SU-DHL-6 (cell line): ENCODE measurements around the gene ERVMER34-1.

Source experiments
- H2AFZ ChIP-seq: fragments of 200-600 bp; sonication (generic); 2 replicates; pipeline ENCODE4 v1.6.1; 2014; ENCODE audit warnings: low read depth, mild to moderate bottlenecking, moderate library complexity, mixed read lengths, antibody characterized with exemption, low read length; ENCODE audit not compliant: severe bottlenecking
- H3F3A ChIP-seq: fragments of 200-600 bp; shearing (Covaris generic); 2 replicates; pipeline ENCODE4 v1.6.0; 2016; ENCODE audit warnings: antibody characterized with exemption, mild to moderate bottlenecking; ENCODE audit not compliant: insufficient read depth
- H3K27ac ChIP-seq: fragments of 200-600 bp; sonication (generic); 2 replicates; pipeline ENCODE4 v1.5.1; 2016; ENCODE audit warnings: low read depth, mild to moderate bottlenecking, low read length, moderate library complexity, mixed read lengths
- H3K27me3 ChIP-seq: fragments of 200-600 bp; sonication (generic), shearing (Covaris generic); 2 replicates; pipeline ENCODE4 v1.6.0; 2014; ENCODE audit warnings: mild to moderate bottlenecking, low read length
- H3K36me3 ChIP-seq: fragments of 200-600 bp; sonication (generic); 2 replicates; pipeline ENCODE4 v1.6.1; 2014; ENCODE audit warnings: mild to moderate bottlenecking, low read length, mixed read lengths
- H3K4me2 ChIP-seq: fragments of 300-600, 200-600 bp; shearing (Covaris generic), sonication (generic); 2 replicates; pipeline ENCODE4 v1.6.0; 2014; ENCODE audit warnings: low read length, low read depth, mild to moderate bottlenecking; ENCODE audit not compliant: poor library complexity, severe bottlenecking
- H3K4me3 ChIP-seq: fragments of 200-600 bp; sonication (generic); 2 replicates; pipeline ENCODE4 v1.5.1; 2014; ENCODE audit warnings: antibody characterized with exemption, low read length, mild to moderate bottlenecking, mixed read lengths; ENCODE audit not compliant: insufficient read depth, poor library complexity, severe bottlenecking
- H3K79me2 ChIP-seq: fragments of 200-600 bp; sonication (generic); 2 replicates; pipeline ENCODE4 v1.6.1; 2014; ENCODE audit warnings: mild to moderate bottlenecking, low read length, moderate library complexity; ENCODE audit not compliant: insufficient read depth
- H3K9ac ChIP-seq: fragments of 200-600 bp; sonication (generic); 2 replicates; pipeline ENCODE4 v1.7.0; 2014; ENCODE audit warnings: mild to moderate bottlenecking, low read length
- H3K9me2 ChIP-seq: fragments of 200-600 bp; sonication (generic); replicated peaks from 2 replicates; pipeline ENCODE4 v1.6.1; 2014; ENCODE audit warnings: low read length; ENCODE audit not compliant: insufficient read depth
- H3K9me3 ChIP-seq: fragments of 200-600 bp; sonication (generic); 2 replicates; pipeline ENCODE4 v1.6.1; 2014; ENCODE audit warnings: low read length, mixed read lengths; ENCODE audit not compliant: insufficient read depth
- H4K20me1 ChIP-seq: fragments of 200-600 bp; sonication (generic); 2 replicates; pipeline ENCODE4 v1.6.1; 2014; ENCODE audit warnings: low read depth, mild to moderate bottlenecking, antibody characterized with exemption, low read length, moderate library complexity, mixed read lengths
- CTCF ChIP-seq: fragments of 200-600 bp; sonication (generic); IDR thresholded peaks from one replicate; pipeline ENCODE4 v1.5.1; 2017; ENCODE audit warnings: antibody characterized with exemption, mild to moderate bottlenecking, low read length, moderate library complexity; ENCODE audit not compliant: insufficient read depth, poor library complexity, severe bottlenecking
- EZH2phosphoT487 ChIP-seq: fragments of 200-600 bp; sonication (generic), shearing (Covaris generic); conservative IDR thresholded peaks from 2 replicates; pipeline ENCODE4 v1.6.1; 2018; ENCODE audit warnings: mild to moderate bottlenecking, antibody characterized with exemption, low read length, moderate library complexity, mixed read lengths

The ERVMER34-1 gene

GRCh38 chr4:52729586-52729985, 21.6 kb downstream of the ERVMER34-1 start:
- Histone ChIP-seq H3K9me3 (no peaks in the 10 kb centered on the region), H3K27me3 (no peaks in the 10 kb centered on the region), H2AFZ (no peak overlapping the region), H3K4me2 (no peak overlapping the region), H3K9me2 (no peaks in the 10 kb centered on the region), H3F3A (no peaks in the 10 kb centered on the region), H3K9ac (no peak overlapping the region), H3K27ac (no peak overlapping the region), H3K36me3 (no peaks in the 10 kb centered on the region), H3K79me2 (no peaks in the 10 kb centered on the region), H3K4me3 (no peak overlapping the region), H4K20me1 (no peaks in the 10 kb centered on the region)
- TF ChIP-seq EZH2phosphoT487 (no peak), CTCF (no peak)

- Histone ChIP-seq H3K36me3 (no peaks in the 10 kb centered on the region), H3K79me2 (no peaks in the 10 kb centered on the region), H3K9ac (no peak overlapping the region), H4K20me1 (no peaks in the 10 kb centered on the region), H3K9me3 (no peaks in the 10 kb centered on the region), H2AFZ (no peak overlapping the region), H3K4me2 (no peak overlapping the region), H3K27ac (no peak overlapping the region), H3K9me2 (no peaks in the 10 kb centered on the region), H3F3A (0 out of 2 replicates have a peak, but pooled peaks cover 3% of the 10 kb centered on the region), H3K27me3 (no peaks in the 10 kb centered on the region), H3K4me3 (no peak overlapping the region)
- no peak for TF ChIP-seq CTCF
- no peak for TF ChIP-seq EZH2phosphoT487
Measured at GRCh38 chr4:52728691-52729240, 22.5 kb downstream of the ERVMER34-1 start.

- H3K79me2 ChIP-seq = no peaks in the 10 kb centered on the region
- H2AFZ ChIP-seq = no peak overlapping the region
- no peak overlapping the region for H3K4me3 ChIP-seq
- H3K27me3 ChIP-seq = no peaks in the 10 kb centered on the region
- H3K9me3 ChIP-seq = no peaks in the 10 kb centered on the region
- H4K20me1 ChIP-seq = no peaks in the 10 kb centered on the region
- no peak overlapping the region for H3K4me2 ChIP-seq
- TF ChIP-seq EZH2phosphoT487 (no peak), CTCF (no peak)
- no peaks in the 10 kb centered on the region for H3K9me2 ChIP-seq
- 0 out of 2 replicates have a peak, but pooled peaks cover 4% of the 10 kb centered on the region for H3F3A ChIP-seq
- H3K27ac ChIP-seq = no peak overlapping the region
- no peak overlapping the region for H3K9ac ChIP-seq
- no peaks in the 10 kb centered on the region for H3K36me3 ChIP-seq
Measured at GRCh38 chr4:52726826-52727580, 24.2 kb downstream of the ERVMER34-1 start.
